Transverse colon (tissue), 4 donors: Measurements from ENCODE around the gene MMP25.
A peak's percentile ranks its signal among the peaks of the same experiment; 100 is the strongest.

Experiments used
- CTCF ChIP-seq, 5 experiments: fragments of 200-600 bp in 3 of 5; fragments of 450-650 bp in 2 of 5; sonication (generic) in 3 of 5; IDR thresholded peaks; 1 replicate in 2 of 5; 2 replicates in 3 of 5; pipeline ENCODE4 v1.5.1; 2016 to 2017; ENCODE audit warnings: antibody characterized with exemption in 5 of 5, inconsistent platforms in 3 of 5, mild to moderate bottlenecking in 2 of 5, moderate library complexity in 1 of 5
- POLR2A ChIP-seq: fragments of 450-650 bp; IDR thresholded peaks from one replicate; pipeline ENCODE4 v1.6.1; 2016; ENCODE audit warnings: antibody characterized with exemption, mild to moderate bottlenecking, moderate library complexity
- POLR2AphosphoS5 ChIP-seq, 3 donors: sonication (generic); formaldehyde crosslinking; IDR thresholded peaks; one replicate each; pipeline ENCODE4 v1.6.1; 2016; ENCODE audit warnings: antibody characterized with exemption in 3 of 3

- TF ChIP-seq POLR2A (no peak), CTCF (IDR thresholded peaks at IDR 0.05) (peak in 4 of 5 experiments; percentile 19 to 40 (median 26)), POLR2AphosphoS5 (IDR thresholded peaks at IDR 0.05) (no peak)
Measured at GRCh38 chr16:3095869-3096268, 49.5 kb downstream of the MMP25 start.
